ENCODE results near the gene PLA2G4B. TPM values are rescaled to one million over a fixed set of nuclear protein-coding genes. Genes with fewer than 3 reads are reported as not detected.

Gene PLA2G4B
- total and polyA plus RNA-seq, 2 donors (not counting 1 experiment from before 2014, with no cell fraction given) = 22.6 to 33.2 TPM

DNA sequence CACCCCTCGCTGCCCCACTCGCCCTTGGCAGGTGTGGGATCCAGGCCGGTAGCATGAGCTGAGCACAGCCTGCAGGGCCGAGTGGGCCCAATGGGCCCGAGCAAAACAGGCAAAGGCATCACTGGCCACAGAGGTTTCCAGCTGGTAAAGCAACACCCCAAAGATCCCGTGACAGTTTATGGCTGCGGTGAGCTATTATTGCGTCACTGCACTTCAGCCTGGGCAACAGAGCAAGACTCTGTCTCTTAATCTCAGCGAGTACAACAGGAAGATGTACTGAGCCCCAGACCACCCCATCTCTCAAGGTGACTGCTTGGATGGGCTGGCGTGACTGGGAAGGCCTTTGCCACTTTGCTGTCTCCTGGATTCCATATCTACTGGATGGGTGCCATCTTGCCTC is 6.4 kb upstream of the PLA2G4B start:
- Histone ChIP-seq H3K9ac (ENCODE audit: low read length) (no peak overlapping the region), H3K9me3 (ENCODE audit: control extremely low read depth in 1 of 3, control insufficient read depth in 2 of 3, insufficient read depth in 1 of 3, low read length in 2 of 3) (no peaks in the 10 kb centered on the region), H3K27ac (ENCODE audit: low read length in 2 of 2) (no peak overlapping the region), H2AFZ (ENCODE audit: insufficient read depth, low read depth, low read length, poor library complexity, severe bottlenecking) (no peak overlapping the region), H3K27me3 (replicated peaks in 1 of 4; ENCODE audit: control extremely low read depth in 1 of 4, control insufficient read depth in 3 of 4, insufficient read depth in 4 of 4, low read length in 3 of 4) (no peaks in the 10 kb centered on the region), H3K4me1 (ENCODE audit: control insufficient read depth in 2 of 2, insufficient read depth in 2 of 2, low read length in 2 of 2) (peaks cover 16 to 26% of the 10 kb centered on the region in 2 donors), H3K79me2 (ENCODE audit: control insufficient read depth, insufficient read depth, low read length) (peaks cover 43% of the 10 kb centered on the region), H4K20me1 (ENCODE audit: control insufficient read depth, insufficient read depth, low read length, poor library complexity, severe bottlenecking) (peaks cover 53% of the 10 kb centered on the region), H3K4me2 (replicated peaks; ENCODE audit: low read depth, low read length, poor library complexity, severe bottlenecking) (no peak overlapping the region), H3K36me3 (replicated peaks in 1 of 2; ENCODE audit: control extremely low read depth in 1 of 2, control insufficient read depth in 1 of 2, extremely low read depth in 1 of 2, insufficient read depth in 2 of 2, low read length in 1 of 2) (peaks cover 0 to 7% of the 10 kb centered on the region in 2 experiments), H3K4me3 (ENCODE audit: control extremely low read depth in 1 of 5, extremely low read depth in 1 of 5, insufficient read depth in 1 of 5, low read depth in 2 of 5, low read length in 4 of 5) (no peak overlapping the region)
- WGBS (ENCODE audit: insufficient coverage) = 95% methylated on average over 10 of the region's 10 CpGs
- H3K4me1 Mint-ChIP-seq = peaks cover 24% of the 10 kb centered on the region
- no peak overlapping the region for H3K4me3 Mint-ChIP-seq
- ChIA-PET CTCF (interaction anchor here (2.0 kb wide), 2 partner anchors 21 to 59 kb away, joined by 7 to 12 read pairs; partner anchors contain the start of gene MAPKBP1), POLR2A (no interaction called here)
- no peak overlapping the region for H3K27ac Mint-ChIP-seq
- DNase-seq (no peak), ATAC-seq (ENCODE audit: low read depth) (no peak)
- TF ChIP-seq, protein P1, sequence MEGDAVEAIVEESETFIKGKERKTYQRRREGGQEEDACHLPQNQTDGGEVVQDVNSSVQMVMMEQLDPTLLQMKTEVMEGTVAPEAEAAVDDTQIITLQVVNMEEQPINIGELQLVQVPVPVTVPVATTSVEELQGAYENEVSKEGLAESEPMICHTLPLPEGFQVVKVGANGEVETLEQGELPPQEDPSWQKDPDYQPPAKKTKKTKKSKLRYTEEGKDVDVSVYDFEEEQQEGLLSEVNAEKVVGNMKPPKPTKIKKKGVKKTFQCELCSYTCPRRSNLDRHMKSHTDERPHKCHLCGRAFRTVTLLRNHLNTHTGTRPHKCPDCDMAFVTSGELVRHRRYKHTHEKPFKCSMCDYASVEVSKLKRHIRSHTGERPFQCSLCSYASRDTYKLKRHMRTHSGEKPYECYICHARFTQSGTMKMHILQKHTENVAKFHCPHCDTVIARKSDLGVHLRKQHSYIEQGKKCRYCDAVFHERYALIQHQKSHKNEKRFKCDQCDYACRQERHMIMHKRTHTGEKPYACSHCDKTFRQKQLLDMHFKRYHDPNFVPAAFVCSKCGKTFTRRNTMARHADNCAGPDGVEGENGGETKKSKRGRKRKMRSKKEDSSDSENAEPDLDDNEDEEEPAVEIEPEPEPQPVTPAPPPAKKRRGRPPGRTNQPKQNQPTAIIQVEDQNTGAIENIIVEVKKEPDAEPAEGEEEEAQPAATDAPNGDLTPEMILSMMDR (IDR thresholded peaks at IDR 0.05) = no peak
- TF ChIP-seq EZH2 (IDR thresholded peaks at IDR 0.05; ENCODE audit: borderline replicate concordance, insufficient read depth, low read depth, low read length, poor library complexity, severe bottlenecking) = no peak
- intact Hi-C loops (cut with micrococcal nuclease) = no loop called here
- no peaks in the 10 kb centered on the region for H3K27me3 Mint-ChIP-seq
- H3K9me3 Mint-ChIP-seq (ENCODE audit: insufficient read depth) = no peaks in the 10 kb centered on the region

DNA sequence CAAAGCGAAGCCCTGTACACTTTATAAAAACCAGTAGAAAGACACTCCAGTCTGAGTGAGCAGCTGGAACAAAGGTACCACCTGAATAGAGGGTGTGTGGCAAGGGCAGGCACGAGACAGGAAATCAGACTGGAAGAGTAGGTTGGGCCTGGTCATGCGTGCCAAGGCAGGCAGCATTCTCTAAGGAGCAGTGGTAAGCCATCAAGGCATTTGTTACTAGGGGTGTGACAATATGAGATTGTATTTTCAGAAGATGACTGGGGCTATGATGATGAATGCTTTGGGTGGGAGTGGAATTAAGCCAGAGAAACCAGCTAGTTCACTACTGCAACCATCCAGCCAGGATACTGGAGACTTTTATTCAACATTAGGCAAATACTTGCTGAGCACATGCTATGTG is 5.8 kb upstream of the PLA2G4B start:
- ATAC-seq (ENCODE audit: low read depth) (no peak), DNase-seq (no peak)
- Histone ChIP-seq H3K4me2 (replicated peaks; ENCODE audit: low read depth, low read length, poor library complexity, severe bottlenecking) (peak overlapping the region; percentile 25), H3K27me3 (replicated peaks in 1 of 4; ENCODE audit: control extremely low read depth in 1 of 4, control insufficient read depth in 3 of 4, insufficient read depth in 4 of 4, low read length in 3 of 4) (no peaks in the 10 kb centered on the region), H3K27ac (ENCODE audit: low read length in 2 of 2) (no peak overlapping the region), H3K9me3 (ENCODE audit: control extremely low read depth in 1 of 3, control insufficient read depth in 2 of 3, insufficient read depth in 1 of 3, low read length in 2 of 3) (no peaks in the 10 kb centered on the region), H3K4me3 (ENCODE audit: control extremely low read depth in 1 of 5, extremely low read depth in 1 of 5, insufficient read depth in 1 of 5, low read depth in 2 of 5, low read length in 4 of 5) (no peak overlapping the region), H3K79me2 (ENCODE audit: control insufficient read depth, insufficient read depth, low read length) (peaks cover 43% of the 10 kb centered on the region), H3K4me1 (ENCODE audit: control insufficient read depth in 2 of 2, insufficient read depth in 2 of 2, low read length in 2 of 2) (peaks cover 14 to 22% of the 10 kb centered on the region in 2 donors), H2AFZ (ENCODE audit: insufficient read depth, low read depth, low read length, poor library complexity, severe bottlenecking) (no peak overlapping the region), H3K9ac (ENCODE audit: low read length) (no peak overlapping the region), H4K20me1 (ENCODE audit: control insufficient read depth, insufficient read depth, low read length, poor library complexity, severe bottlenecking) (peaks cover 53% of the 10 kb centered on the region), H3K36me3 (replicated peaks in 1 of 2; ENCODE audit: control extremely low read depth in 1 of 2, control insufficient read depth in 1 of 2, extremely low read depth in 1 of 2, insufficient read depth in 2 of 2, low read length in 1 of 2) (peaks cover 0 to 7% of the 10 kb centered on the region in 2 experiments)
- H3K4me3 Mint-ChIP-seq = no peak overlapping the region
- H3K9me3 Mint-ChIP-seq (ENCODE audit: insufficient read depth) = no peaks in the 10 kb centered on the region
- TF ChIP-seq EZH2 (IDR thresholded peaks at IDR 0.05; ENCODE audit: borderline replicate concordance, insufficient read depth, low read depth, low read length, poor library complexity, severe bottlenecking) = no peak
- TF ChIP-seq, protein P1 (IDR thresholded peaks at IDR 0.05) = no peak
- H3K27ac Mint-ChIP-seq = no peak overlapping the region
- WGBS (ENCODE audit: insufficient coverage) = 0% methylated on average over 2 of the region's 3 CpGs
- ChIA-PET POLR2A (no interaction called here), CTCF (interaction anchor here (0.6 to 2.0 kb wide), 3 partner anchors 21 to 471 kb away, joined by 3 to 12 read pairs (median 7); partner anchors contain the start of gene MAPKBP1)
- H3K4me1 Mint-ChIP-seq = peaks cover 21% of the 10 kb centered on the region
- no peaks in the 10 kb centered on the region for H3K27me3 Mint-ChIP-seq
- intact Hi-C loops (cut with micrococcal nuclease) = no loop called here
